ENCODE measurements around the gene MARK2.

The MARK2 gene

GRCh38 chr11:63905179-63905578 lies 66.3 kb downstream of the MARK2 start:
- no peak overlapping the region for H3K4me3 ChIP-seq (ENCODE audit: insufficient read depth, low read depth, low read length, poor library complexity, severe bottlenecking)
- peaks cover 88% of the 10 kb centered on the region for H3K36me3 ChIP-seq (ENCODE audit: control insufficient read depth, insufficient read depth, low read length)
- no peaks in the 10 kb centered on the region for H3K27me3 ChIP-seq (replicated peaks; ENCODE audit: control insufficient read depth, insufficient read depth, low read length, poor library complexity, severe bottlenecking)
- H3K4me1 ChIP-seq (ENCODE audit: control insufficient read depth, insufficient read depth, low read length, poor library complexity, severe bottlenecking): no peaks in the 10 kb centered on the region
- no peak for DNase-seq
- H3K27ac ChIP-seq (ENCODE audit: insufficient read depth, low read length, poor library complexity, severe bottlenecking): no peak overlapping the region
- no peaks in the 10 kb centered on the region for H3K9me3 ChIP-seq (ENCODE audit: control insufficient read depth, low read length)

- peaks cover 79% of the 10 kb centered on the region for H3K36me3 ChIP-seq (ENCODE audit: control insufficient read depth, insufficient read depth, low read length)
- DNase-seq: no peak
- H3K4me3 ChIP-seq (ENCODE audit: insufficient read depth, low read depth, low read length, poor library complexity, severe bottlenecking): no peak overlapping the region
- H3K9me3 ChIP-seq (ENCODE audit: control insufficient read depth, low read length): no peaks in the 10 kb centered on the region
- no peaks in the 10 kb centered on the region for H3K4me1 ChIP-seq (ENCODE audit: control insufficient read depth, insufficient read depth, low read length, poor library complexity, severe bottlenecking)
- no peak overlapping the region for H3K27ac ChIP-seq (ENCODE audit: insufficient read depth, low read length, poor library complexity, severe bottlenecking)
- no peaks in the 10 kb centered on the region for H3K27me3 ChIP-seq (replicated peaks; ENCODE audit: control insufficient read depth, insufficient read depth, low read length, poor library complexity, severe bottlenecking)
Measured at GRCh38 chr11:63906087-63906486, 67.2 kb downstream of the MARK2 start.

- Histone ChIP-seq H3K4me1 (ENCODE audit: control insufficient read depth, insufficient read depth, low read length, poor library complexity, severe bottlenecking) (no peaks in the 10 kb centered on the region), H3K4me3 (ENCODE audit: insufficient read depth, low read depth, low read length, poor library complexity, severe bottlenecking) (no peak overlapping the region), H3K9me3 (ENCODE audit: control insufficient read depth, low read length) (no peaks in the 10 kb centered on the region), H3K36me3 (ENCODE audit: control insufficient read depth, insufficient read depth, low read length) (peaks cover 74% of the 10 kb centered on the region), H3K27ac (ENCODE audit: insufficient read depth, low read length, poor library complexity, severe bottlenecking) (no peak overlapping the region), H3K27me3 (replicated peaks; ENCODE audit: control insufficient read depth, insufficient read depth, low read length, poor library complexity, severe bottlenecking) (no peaks in the 10 kb centered on the region)
- peak in 1 of 3 donors; percentile 37 for DNase-seq
Measured at GRCh38 chr11:63906585-63906984, 67.7 kb downstream of the MARK2 start.

- peaks cover 69% of the 10 kb centered on the region for H3K36me3 ChIP-seq (ENCODE audit: control insufficient read depth, insufficient read depth, low read length)
- H3K4me1 ChIP-seq (ENCODE audit: control insufficient read depth, insufficient read depth, low read length, poor library complexity, severe bottlenecking): no peaks in the 10 kb centered on the region
- H3K4me3 ChIP-seq (ENCODE audit: insufficient read depth, low read depth, low read length, poor library complexity, severe bottlenecking): no peak overlapping the region
- no peaks in the 10 kb centered on the region for H3K27me3 ChIP-seq (replicated peaks; ENCODE audit: control insufficient read depth, insufficient read depth, low read length, poor library complexity, severe bottlenecking)
- DNase-seq: no peak
- H3K27ac ChIP-seq (ENCODE audit: insufficient read depth, low read length, poor library complexity, severe bottlenecking): no peak overlapping the region
- no peaks in the 10 kb centered on the region for H3K9me3 ChIP-seq (ENCODE audit: control insufficient read depth, low read length)
Measured at GRCh38 chr11:63907063-63907462, 68.2 kb downstream of the MARK2 start.

- Histone ChIP-seq H3K4me1 (ENCODE audit: control insufficient read depth, insufficient read depth, low read length, poor library complexity, severe bottlenecking) (no peaks in the 10 kb centered on the region), H3K36me3 (ENCODE audit: control insufficient read depth, insufficient read depth, low read length) (peaks cover 60% of the 10 kb centered on the region), H3K27ac (ENCODE audit: insufficient read depth, low read length, poor library complexity, severe bottlenecking) (no peak overlapping the region), H3K4me3 (ENCODE audit: insufficient read depth, low read depth, low read length, poor library complexity, severe bottlenecking) (no peak overlapping the region), H3K27me3 (replicated peaks; ENCODE audit: control insufficient read depth, insufficient read depth, low read length, poor library complexity, severe bottlenecking) (no peaks in the 10 kb centered on the region), H3K9me3 (ENCODE audit: control insufficient read depth, low read length) (no peaks in the 10 kb centered on the region)
- DNase-seq: no peak
Measured at GRCh38 chr11:63907808-63908530, 69.1 kb downstream of the MARK2 start.

GRCh38 chr11:63908631-63909401 lies 69.9 kb downstream of the MARK2 start:
- Histone ChIP-seq H3K9me3 (ENCODE audit: control insufficient read depth, low read length) (no peaks in the 10 kb centered on the region), H3K27ac (ENCODE audit: insufficient read depth, low read length, poor library complexity, severe bottlenecking) (no peak overlapping the region), H3K4me1 (ENCODE audit: control insufficient read depth, insufficient read depth, low read length, poor library complexity, severe bottlenecking) (no peaks in the 10 kb centered on the region), H3K36me3 (ENCODE audit: control insufficient read depth, insufficient read depth, low read length) (peaks cover 52% of the 10 kb centered on the region), H3K27me3 (replicated peaks; ENCODE audit: control insufficient read depth, insufficient read depth, low read length, poor library complexity, severe bottlenecking) (no peaks in the 10 kb centered on the region), H3K4me3 (ENCODE audit: insufficient read depth, low read depth, low read length, poor library complexity, severe bottlenecking) (no peak overlapping the region)
- no peak for DNase-seq

GRCh38 chr11:63909591-63910506 lies 70.9 kb downstream of the MARK2 start:
- Histone ChIP-seq H3K4me3 (ENCODE audit: insufficient read depth, low read depth, low read length, poor library complexity, severe bottlenecking) (no peak overlapping the region), H3K27ac (ENCODE audit: insufficient read depth, low read length, poor library complexity, severe bottlenecking) (no peak overlapping the region), H3K4me1 (ENCODE audit: control insufficient read depth, insufficient read depth, low read length, poor library complexity, severe bottlenecking) (no peaks in the 10 kb centered on the region), H3K9me3 (ENCODE audit: control insufficient read depth, low read length) (no peaks in the 10 kb centered on the region), H3K27me3 (replicated peaks; ENCODE audit: control insufficient read depth, insufficient read depth, low read length, poor library complexity, severe bottlenecking) (no peaks in the 10 kb centered on the region), H3K36me3 (ENCODE audit: control insufficient read depth, insufficient read depth, low read length) (peaks cover 42% of the 10 kb centered on the region)
- no peak for DNase-seq

- Histone ChIP-seq H3K27ac (ENCODE audit: insufficient read depth, low read length, poor library complexity, severe bottlenecking) (no peak overlapping the region), H3K4me3 (ENCODE audit: insufficient read depth, low read depth, low read length, poor library complexity, severe bottlenecking) (no peak overlapping the region), H3K4me1 (ENCODE audit: control insufficient read depth, insufficient read depth, low read length, poor library complexity, severe bottlenecking) (peaks cover 5% of the 10 kb centered on the region), H3K9me3 (ENCODE audit: control insufficient read depth, low read length) (no peaks in the 10 kb centered on the region), H3K36me3 (ENCODE audit: control insufficient read depth, insufficient read depth, low read length) (peaks cover 33% of the 10 kb centered on the region), H3K27me3 (replicated peaks; ENCODE audit: control insufficient read depth, insufficient read depth, low read length, poor library complexity, severe bottlenecking) (no peaks in the 10 kb centered on the region)
- DNase-seq: no peak
Measured at GRCh38 chr11:63910675-63911074, 71.8 kb downstream of the MARK2 start.

GRCh38 chr11:63911440-63911839 lies 72.5 kb downstream of the MARK2 start:
- Histone ChIP-seq H3K27ac (ENCODE audit: insufficient read depth, low read length, poor library complexity, severe bottlenecking) (no peak overlapping the region), H3K27me3 (replicated peaks; ENCODE audit: control insufficient read depth, insufficient read depth, low read length, poor library complexity, severe bottlenecking) (no peaks in the 10 kb centered on the region)

More at GRCh38 chr11:63911440-63911839, 72.5 kb downstream of the MARK2 start:
- Histone ChIP-seq H3K4me3 (ENCODE audit: insufficient read depth, low read depth, low read length, poor library complexity, severe bottlenecking) (no peak overlapping the region), H3K4me1 (ENCODE audit: control insufficient read depth, insufficient read depth, low read length, poor library complexity, severe bottlenecking) (peaks cover 13% of the 10 kb centered on the region), H3K36me3 (ENCODE audit: control insufficient read depth, insufficient read depth, low read length) (peaks cover 28% of the 10 kb centered on the region), H3K9me3 (ENCODE audit: control insufficient read depth, low read length) (no peaks in the 10 kb centered on the region)
- DNase-seq: no peak
